HepG2 (cell line): Measurements from ENCODE around the gene ALDH3A1. TPM values are rescaled to one million over a fixed set of nuclear protein-coding genes. Genes with fewer than 3 reads are reported as not detected.

ENCODE experiments used
- ATAC-seq: fragments of 200-7000 bp; cut with Tn5 transposase; 3 replicates; pipeline ENCODE4 v1.9.1; 2020; ENCODE audit warnings: mild to moderate bottlenecking, moderate library complexity
- BruUV-seq: library from RNA; stranded (reverse); fragments of 400-500 nt; replicated peaks from 2 replicates; lab custom pipeline; 2021; lab: Mats Ljungman, UMichigan
- CTCF ChIA-PET: fragments of 300-600 bp; formaldehyde crosslinking; extraction: SDS; loops from one replicate; lab custom pipeline; 2021; ENCODE audit warnings: low total read pairs, inconsistent platforms, low intra/inter-chr PET ratio; lab: Yijun Ruan, JAX
- POLR2A ChIA-PET: fragments of 350-600 bp; sonication (Branson Sonifier 250); formaldehyde crosslinking; loops from one replicate; lab custom pipeline; 2020; ENCODE audit warnings: antibody characterized with exemption, inconsistent platforms; lab: Yijun Ruan, JAX
- DNase-seq: peaks from one replicate; pipeline ENCODE4 v3.0.0-alpha.2; 2015; ENCODE audit warnings: low spot score
- FAIRE-seq: peaks from 3 replicates; lab custom pipeline; 2011; peaks lifted over from hg19 to GRCh38; lab: Jason Lieb, UNC
- H2AFZ ChIP-seq: one replicate; pipeline ENCODE4 v1.6.1; 2011; ENCODE audit warnings: low read length, inconsistent platforms
- H3K27ac ChIP-seq: fragments of 300-600 bp; 3 replicates; pipeline ENCODE4 v1.8.0; 2011; ENCODE audit warnings: mixed run types, mild to moderate bottlenecking, mixed read lengths, low read length, inconsistent platforms; ENCODE audit not compliant: insufficient read depth; ENCODE audit errors: extremely low read length
- H3K27me3 ChIP-seq, 2 experiments: fragments of 200-600 bp in 1 of 2; 2 replicates in 1 of 2; 3 replicates in 1 of 2; pipeline versions ENCODE4 v1.6.0 to v1.8.0; 2011; ENCODE audit warnings: low read length in 2 of 2, mild to moderate bottlenecking in 2 of 2, moderate library complexity in 2 of 2, inconsistent platforms in 1 of 2; ENCODE audit not compliant: insufficient read depth in 2 of 2, control insufficient read depth in 1 of 2
- H3K36me3 ChIP-seq, 2 experiments: fragments of 200-600 bp in 1 of 2; replicated peaks in 1 of 2; 2 replicates in 1 of 2; 3 replicates in 1 of 2; pipeline versions ENCODE4 v1.5.1 to v1.8.0; 2011; ENCODE audit warnings: low read length in 2 of 2, inconsistent platforms in 1 of 2; ENCODE audit not compliant: insufficient read depth in 2 of 2, control insufficient read depth in 1 of 2
- H3K4me1 ChIP-seq: 2 replicates; pipeline ENCODE4 v1.5.1; 2012; ENCODE audit warnings: low read length, inconsistent platforms; ENCODE audit not compliant: insufficient read depth
- H3K4me2 ChIP-seq: 2 replicates; pipeline ENCODE4 v1.6.0; 2011; ENCODE audit warnings: low read depth, low read length, inconsistent platforms
- H3K4me3 ChIP-seq, 3 experiments: fragments of 200-600 bp in 1 of 3; sonication (generic), shearing (Covaris generic) in 1 of 3; replicated peaks in 1 of 3; 2 replicates each; pipeline ENCODE4 v1.5.1; 2011 to 2016; ENCODE audit warnings: low read length in 3 of 3, inconsistent platforms in 2 of 3, low read depth in 2 of 3, mild to moderate bottlenecking in 2 of 3, control low read depth in 1 of 3, mixed read lengths in 1 of 3; ENCODE audit not compliant: insufficient read depth in 1 of 3
- H3K79me2 ChIP-seq: one replicate; pipeline ENCODE4 v1.6.1; 2011; ENCODE audit warnings: low read length, inconsistent platforms; ENCODE audit not compliant: insufficient read depth
- H3K9ac ChIP-seq: 2 replicates; pipeline ENCODE4 v1.6.0; 2011; ENCODE audit warnings: mild to moderate bottlenecking, low read depth, low read length, inconsistent platforms; ENCODE audit not compliant: insufficient read depth
- H3K9me3 ChIP-seq: 2 replicates; pipeline ENCODE4 v1.5.1; 2012; ENCODE audit warnings: mild to moderate bottlenecking, low read length
- H4K20me1 ChIP-seq: 2 replicates; pipeline ENCODE4 v1.6.0; 2011; ENCODE audit warnings: inconsistent platforms, mild to moderate bottlenecking, low read length, moderate library complexity; ENCODE audit not compliant: insufficient read depth
- ATF7 ChIP-seq, 2 experiments: fragments of 450-650 bp in 1 of 2; sonication (generic) in 1 of 2; formaldehyde crosslinking in 1 of 2; IDR thresholded peaks; 2 replicates each; pipeline versions ENCODE4 v1.4.0 to v1.6.1; 2016 to 2020; ENCODE audit warnings: antibody characterized with exemption in 1 of 2, mild to moderate bottlenecking in 1 of 2, missing genetic modification reagents in 1 of 2
- FOSL1 ChIP-seq: sonication (generic); formaldehyde crosslinking; IDR thresholded peaks from 2 replicates; pipeline ENCODE4 v1.9.0; 2021; ENCODE audit warnings: missing genetic modification reagents, borderline replicate concordance
- TBX2 ChIP-seq: sonication (generic); formaldehyde crosslinking; IDR thresholded peaks from 2 replicates; pipeline ENCODE4 v1.5.0; 2020; ENCODE audit warnings: missing genetic modification reagents, mild to moderate bottlenecking, borderline replicate concordance
- ZNF646 ChIP-seq: sonication (generic); formaldehyde crosslinking; IDR thresholded peaks from 2 replicates; pipeline ENCODE4 v1.9.0; 2021; ENCODE audit warnings: mild to moderate bottlenecking, missing genetic modification reagents
- ZNF737 ChIP-seq: sonication (generic); formaldehyde crosslinking; IDR thresholded peaks from 2 replicates; pipeline ENCODE4 v1.5.0; 2020; ENCODE audit warnings: missing genetic modification reagents, mild to moderate bottlenecking, borderline replicate concordance
- WGBS: methylation state at CpG from one replicate; pipeline ENCODE4 v1.1.6; 2017; ENCODE audit warnings: low lambda C conversion rate; 5-methylcytosine and 5-hydroxymethylcytosine counted together
- in situ Hi-C: cut with HindIII; loops from 2 replicates; pipeline ENCODE4 v1.10.0; 2017; ENCODE audit warnings: low pct_unique_long_range_greater_than_20kb; ENCODE audit not compliant: extremely low pct_ligation_motif_present
- intact Hi-C: fragments of 100-400 bp; cut with micrococcal nuclease; formaldehyde crosslinking; loops from one replicate; pipeline ENCODE4 v1.10.0; 2022; ENCODE audit not compliant: unreplicated experiment
- polyA plus RNA-seq, 8 experiments: library from polyadenylated mRNA; depleted of rRNA in 3 of 8; stranded (reverse) in 7 of 8; unstranded in 1 of 8; fragments of >200 nt; fragmentation: Illumina TruSeq in 4 of 8; extraction: Trizol in 4 of 8; gene quantifications; 2 replicates each; pipeline versions ENCODE4 v1.2.1 to v1.2.3, GENCODE V29; 2011 to 2016; ENCODE audit warnings: low read depth in 4 of 8, missing spikeins in 1 of 8, mixed read lengths in 1 of 8; ENCODE audit not compliant: insufficient read depth in 1 of 8
- total RNA-seq, 5 experiments: library from RNA; depleted of rRNA; stranded (reverse); fragments of >200 nt; fragmentation: Illumina TruSeq; extraction: Trizol; gene quantifications; 2 replicates each; pipeline ENCODE4 v1.2.3, GENCODE V29; 2016; ENCODE audit warnings: low read depth in 1 of 5
- TF ChIP-seq, protein P1 (sequence below): sonication (generic); formaldehyde crosslinking; IDR thresholded peaks from 2 replicates; pipeline ENCODE4 v1.4.0; 2020; ENCODE audit warnings: missing genetic modification reagents

The ALDH3A1 gene
- total and polyA plus RNA-seq, 2 of the 13 experiments (the other 11 are each of a cell fraction or from before 2014, with no cell fraction given), result 0.07 to 0.62 TPM

DNA sequence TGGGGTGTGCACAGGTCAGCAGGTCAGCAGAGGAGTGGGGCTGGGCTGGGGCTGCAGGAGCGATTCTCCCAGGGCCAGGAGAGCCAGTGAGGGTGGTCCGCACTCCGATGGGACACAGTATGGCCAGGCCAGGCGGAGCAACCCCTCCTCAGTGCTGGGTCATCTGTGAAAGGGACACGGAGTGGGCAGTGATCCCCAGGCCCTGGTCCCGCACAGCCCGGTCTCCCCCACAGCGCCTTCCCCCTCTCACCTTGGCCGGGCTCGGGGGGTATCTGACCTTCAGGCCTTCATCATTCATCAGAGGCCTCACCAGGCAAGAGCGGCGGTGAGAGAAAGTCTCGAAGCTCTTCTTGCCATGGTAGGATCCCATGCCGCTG, 10.0 kb downstream of the ALDH3A1 start (continued):
- TF ChIP-seq ZNF646 (CRISPR knock-in tag), result no peak

GRCh38 chr17:19737305-19738072, 10.6 kb downstream of the ALDH3A1 start:
- Histone ChIP-seq H3K9ac (no peak overlapping the region), H3K36me3 (no peaks in the 10 kb centered on the region), H3K9me3 (no peaks in the 10 kb centered on the region), H3K27me3 (no peaks in the 10 kb centered on the region; a peak in 1 of 5 replicates), H3K79me2 (no peaks in the 10 kb centered on the region), H2AFZ (no peak overlapping the region), H4K20me1 (no peaks in the 10 kb centered on the region), H3K4me1 (peaks cover 68% of the 10 kb centered on the region), H3K27ac (no peak overlapping the region), H3K4me2 (no peak overlapping the region), H3K4me3 (no peak overlapping the region)
- BruUV-seq, result no TSS peak
- intact Hi-C loops (no loop called here), in situ Hi-C loops (no loop called here)
- ChIA-PET CTCF (no interaction called here), POLR2A (no interaction called here)
- no peak for DNase-seq
- ATAC-seq, result no peak
- no peak for FAIRE-seq
- WGBS, result 80% methylated on average over 15 of the region's 15 CpGs
- TF ChIP-seq ZNF737 (no peak), TBX2 (CRISPR knock-in tag) (no peak), ATF7 (IDR thresholded peaks at IDR 0.05) (0 out of 2 replicates have a peak, but pooled peaks have one; percentile 13), ATF7 (CRISPR knock-in tag; IDR thresholded peaks at IDR 0.05) (no peak), FOSL1 (CRISPR knock-in tag) (no peak)
- TF ChIP-seq, protein P1, sequence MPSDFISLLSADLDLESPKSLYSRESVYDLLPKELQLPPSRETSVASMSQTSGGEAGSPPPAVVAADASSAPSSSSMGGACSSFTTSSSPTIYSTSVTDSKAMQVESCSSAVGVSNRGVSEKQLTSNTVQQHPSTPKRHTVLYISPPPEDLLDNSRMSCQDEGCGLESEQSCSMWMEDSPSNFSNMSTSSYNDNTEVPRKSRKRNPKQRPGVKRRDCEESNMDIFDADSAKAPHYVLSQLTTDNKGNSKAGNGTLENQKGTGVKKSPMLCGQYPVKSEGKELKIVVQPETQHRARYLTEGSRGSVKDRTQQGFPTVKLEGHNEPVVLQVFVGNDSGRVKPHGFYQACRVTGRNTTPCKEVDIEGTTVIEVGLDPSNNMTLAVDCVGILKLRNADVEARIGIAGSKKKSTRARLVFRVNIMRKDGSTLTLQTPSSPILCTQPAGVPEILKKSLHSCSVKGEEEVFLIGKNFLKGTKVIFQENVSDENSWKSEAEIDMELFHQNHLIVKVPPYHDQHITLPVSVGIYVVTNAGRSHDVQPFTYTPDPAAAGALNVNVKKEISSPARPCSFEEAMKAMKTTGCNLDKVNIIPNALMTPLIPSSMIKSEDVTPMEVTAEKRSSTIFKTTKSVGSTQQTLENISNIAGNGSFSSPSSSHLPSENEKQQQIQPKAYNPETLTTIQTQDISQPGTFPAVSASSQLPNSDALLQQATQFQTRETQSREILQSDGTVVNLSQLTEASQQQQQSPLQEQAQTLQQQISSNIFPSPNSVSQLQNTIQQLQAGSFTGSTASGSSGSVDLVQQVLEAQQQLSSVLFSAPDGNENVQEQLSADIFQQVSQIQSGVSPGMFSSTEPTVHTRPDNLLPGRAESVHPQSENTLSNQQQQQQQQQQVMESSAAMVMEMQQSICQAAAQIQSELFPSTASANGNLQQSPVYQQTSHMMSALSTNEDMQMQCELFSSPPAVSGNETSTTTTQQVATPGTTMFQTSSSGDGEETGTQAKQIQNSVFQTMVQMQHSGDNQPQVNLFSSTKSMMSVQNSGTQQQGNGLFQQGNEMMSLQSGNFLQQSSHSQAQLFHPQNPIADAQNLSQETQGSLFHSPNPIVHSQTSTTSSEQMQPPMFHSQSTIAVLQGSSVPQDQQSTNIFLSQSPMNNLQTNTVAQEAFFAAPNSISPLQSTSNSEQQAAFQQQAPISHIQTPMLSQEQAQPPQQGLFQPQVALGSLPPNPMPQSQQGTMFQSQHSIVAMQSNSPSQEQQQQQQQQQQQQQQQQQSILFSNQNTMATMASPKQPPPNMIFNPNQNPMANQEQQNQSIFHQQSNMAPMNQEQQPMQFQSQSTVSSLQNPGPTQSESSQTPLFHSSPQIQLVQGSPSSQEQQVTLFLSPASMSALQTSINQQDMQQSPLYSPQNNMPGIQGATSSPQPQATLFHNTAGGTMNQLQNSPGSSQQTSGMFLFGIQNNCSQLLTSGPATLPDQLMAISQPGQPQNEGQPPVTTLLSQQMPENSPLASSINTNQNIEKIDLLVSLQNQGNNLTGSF (CRISPR knock-in tag), result no peak
